ENCODE data around the gene KIF3C. TPM values are rescaled to one million over a fixed set of nuclear protein-coding genes. Genes with fewer than 3 reads are reported as not detected.

The KIF3C gene
- total and polyA plus RNA-seq, 2 of the 8 experiments (the other 6 are each of a cell fraction or from before 2014, with no cell fraction given), result 13.4 to 58.1 TPM

- FAIRE-seq (no peak), DNase-seq (ENCODE audit: low read depth in 1 of 2, low spot score in 2 of 2) (no peak)
- no peaks in the 10 kb centered on the region for H3K79me2 ChIP-seq (ENCODE audit: control insufficient read depth in 1 of 2, insufficient read depth in 2 of 2, low read length in 2 of 2)
- no peaks in the 10 kb centered on the region for H4K20me1 ChIP-seq (replicated peaks in 1 of 2; ENCODE audit: control insufficient read depth in 1 of 2, insufficient read depth in 2 of 2, low read length in 2 of 2)
- H3K9ac ChIP-seq (replicated peaks in 1 of 4; ENCODE audit: extremely low read depth in 1 of 4, low read depth in 3 of 4, low read length in 3 of 4), result no peak overlapping the region
- POLR2A ChIA-PET (ENCODE audit: partially characterized antibody), result no interaction called here
- no peak overlapping the region for H3K4me2 ChIP-seq (ENCODE audit: insufficient read depth in 1 of 2, low read depth in 2 of 2, low read length in 2 of 2)
- no peak overlapping the region for H3K56ac ChIP-seq (replicated peaks; ENCODE audit: insufficient read length, low read depth, low read length)
- no peak overlapping the region for H3K4me3 ChIP-seq (ENCODE audit: extremely low read depth in 1 of 4, insufficient read depth in 2 of 4, low read depth in 3 of 4, low read length in 4 of 4)
- no peak overlapping the region for H3K18ac ChIP-seq (ENCODE audit: extremely low read depth, low read length)
- no peak overlapping the region for H2BK120ac ChIP-seq (replicated peaks; ENCODE audit: low read depth, low read length)
- H3K27ac ChIP-seq (ENCODE audit: low read depth, low read length), result no peak overlapping the region
- H3K9me3 ChIP-seq (ENCODE audit: insufficient read depth in 2 of 2, low read depth in 1 of 2, low read length in 1 of 2), result no peaks in the 10 kb centered on the region
- no peaks in the 10 kb centered on the region for H3K27me3 ChIP-seq (replicated peaks in 1 of 4; ENCODE audit: control insufficient read depth in 3 of 4, extremely low read depth in 1 of 4, insufficient read depth in 3 of 4, low read length in 3 of 4)
- no peak overlapping the region for H2AK5ac ChIP-seq (ENCODE audit: low read depth, low read length)
- CTCF ChIA-PET (ENCODE audit: partially characterized antibody), result interaction anchor here (0.7 to 1.7 kb wide), 5 partner anchors 12 to 37 kb away, joined by 4 to 8 read pairs (median 5); no protein-coding TSS in a partner anchor
- H2BK12ac ChIP-seq (ENCODE audit: low read depth, low read length), result no peak overlapping the region
- WGBS, 2 experiments (ENCODE audit: extremely low coverage in 1 of 2, insufficient coverage in 1 of 2, insufficient read length in 1 of 2, insufficient replicate concordance in 2 of 2, low coverage in 1 of 2, low lambda C conversion rate in 2 of 2, missing lambda C conversion rate in 1 of 2), result 85% methylated on average over 13 of the region's 13 CpGs; no CpG with 5 or more reads in 1 of the 2 experiments
- no peak overlapping the region for H4K5ac ChIP-seq (ENCODE audit: insufficient read length, low read depth, low read length)
- H4K8ac ChIP-seq (ENCODE audit: extremely low read depth, insufficient read depth, low read length), result no peak overlapping the region
- no peak overlapping the region for H3K4ac ChIP-seq (replicated peaks; ENCODE audit: insufficient read length, low read depth, low read length)
- peaks cover 3 to 8% (median 5%) of the 10 kb centered on the region in 4 experiments; a peak in 4 of 7 replicates for H3K4me1 ChIP-seq (replicated peaks in 1 of 4; ENCODE audit: control insufficient read depth in 3 of 4, insufficient read depth in 4 of 4, low read length in 3 of 4)
- H2AFZ ChIP-seq (ENCODE audit: low read length), result no peak overlapping the region
- H2BK15ac ChIP-seq (ENCODE audit: low read length), result no peak overlapping the region
- H3K23ac ChIP-seq (ENCODE audit: insufficient read length), result no peak overlapping the region
- no peak overlapping the region for H3K14ac ChIP-seq (ENCODE audit: insufficient read length)
- H3K79me1 ChIP-seq (ENCODE audit: low read depth, low read length), result no peaks in the 10 kb centered on the region
- no peaks in the 10 kb centered on the region for H3K36me3 ChIP-seq (ENCODE audit: control insufficient read depth in 2 of 4, insufficient read depth in 4 of 4, low read length in 3 of 4)
- H4K91ac ChIP-seq (replicated peaks; ENCODE audit: insufficient read length, low read length), result no peak overlapping the region
- H2BK20ac ChIP-seq (ENCODE audit: low read length), result no peak overlapping the region
- no peak overlapping the region for H2BK5ac ChIP-seq (ENCODE audit: low read depth, low read length)
- no peaks in the 10 kb centered on the region; the same call in 1 of the 2 replicates for H3K23me2 ChIP-seq (ENCODE audit: low read depth, low read length)
- no peak for TF ChIP-seq SIRT6 (IDR thresholded peaks at IDR 0.05; ENCODE audit: low read length)
- TF ChIP-seq, protein P1, sequence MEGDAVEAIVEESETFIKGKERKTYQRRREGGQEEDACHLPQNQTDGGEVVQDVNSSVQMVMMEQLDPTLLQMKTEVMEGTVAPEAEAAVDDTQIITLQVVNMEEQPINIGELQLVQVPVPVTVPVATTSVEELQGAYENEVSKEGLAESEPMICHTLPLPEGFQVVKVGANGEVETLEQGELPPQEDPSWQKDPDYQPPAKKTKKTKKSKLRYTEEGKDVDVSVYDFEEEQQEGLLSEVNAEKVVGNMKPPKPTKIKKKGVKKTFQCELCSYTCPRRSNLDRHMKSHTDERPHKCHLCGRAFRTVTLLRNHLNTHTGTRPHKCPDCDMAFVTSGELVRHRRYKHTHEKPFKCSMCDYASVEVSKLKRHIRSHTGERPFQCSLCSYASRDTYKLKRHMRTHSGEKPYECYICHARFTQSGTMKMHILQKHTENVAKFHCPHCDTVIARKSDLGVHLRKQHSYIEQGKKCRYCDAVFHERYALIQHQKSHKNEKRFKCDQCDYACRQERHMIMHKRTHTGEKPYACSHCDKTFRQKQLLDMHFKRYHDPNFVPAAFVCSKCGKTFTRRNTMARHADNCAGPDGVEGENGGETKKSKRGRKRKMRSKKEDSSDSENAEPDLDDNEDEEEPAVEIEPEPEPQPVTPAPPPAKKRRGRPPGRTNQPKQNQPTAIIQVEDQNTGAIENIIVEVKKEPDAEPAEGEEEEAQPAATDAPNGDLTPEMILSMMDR (IDR thresholded peaks at IDR 0.05; ENCODE audit: control extremely low read depth in 1 of 3, insufficient read depth in 1 of 3, low read depth in 1 of 3, low read length in 3 of 3), result no peak
- no peak for TF ChIP-seq TCF12 (IDR thresholded peaks at IDR 0.05; ENCODE audit: low read depth, low read length)
- TF ChIP-seq JUN (IDR thresholded peaks at IDR 0.05; ENCODE audit: low read depth, low read length), result no peak
- no peak for TF ChIP-seq RNF2 (IDR thresholded peaks at IDR 0.05; ENCODE audit: borderline replicate concordance, low read depth, low read length, missing control alignments, poor library complexity, severe bottlenecking)
- no peak for TF ChIP-seq CTBP2 (IDR thresholded peaks at IDR 0.05; ENCODE audit: borderline replicate concordance, insufficient read depth, insufficient read length, low read length)
- TF ChIP-seq SP1 (IDR thresholded peaks at IDR 0.05; ENCODE audit: low read depth, low read length), result no peak
- no peak for TF ChIP-seq JUND (IDR thresholded peaks at IDR 0.05; ENCODE audit: low read length)
- no peak for TF ChIP-seq KDM1A (IDR thresholded peaks at IDR 0.05; ENCODE audit: borderline replicate concordance, low read length)
These were observed 33.9 kb upstream of the KIF3C start for GRCh38 chr2:26016012-26016705.

All from H1 (cell line).